GM19324 (cell line): ENCODE data around the gene VKORC1L1.
A peak's percentile ranks its signal among the peaks of the same experiment; 100 is the strongest.
"Not testable (repeated sequence)": the region's sequence is repeated elsewhere in the genome, so short reads cannot be mapped to it uniquely, and the experiment has no call there.

Experiments
- ATAC-seq: cut with Tn5 transposase; IDR thresholded peaks from one replicate; pipeline ENCODE4 v1.9.1; 2021; ENCODE audit warnings: mild to moderate bottlenecking, moderate library complexity; ENCODE audit not compliant: unreplicated experiment, low FRiP score

VKORC1L1 gene

DNA sequence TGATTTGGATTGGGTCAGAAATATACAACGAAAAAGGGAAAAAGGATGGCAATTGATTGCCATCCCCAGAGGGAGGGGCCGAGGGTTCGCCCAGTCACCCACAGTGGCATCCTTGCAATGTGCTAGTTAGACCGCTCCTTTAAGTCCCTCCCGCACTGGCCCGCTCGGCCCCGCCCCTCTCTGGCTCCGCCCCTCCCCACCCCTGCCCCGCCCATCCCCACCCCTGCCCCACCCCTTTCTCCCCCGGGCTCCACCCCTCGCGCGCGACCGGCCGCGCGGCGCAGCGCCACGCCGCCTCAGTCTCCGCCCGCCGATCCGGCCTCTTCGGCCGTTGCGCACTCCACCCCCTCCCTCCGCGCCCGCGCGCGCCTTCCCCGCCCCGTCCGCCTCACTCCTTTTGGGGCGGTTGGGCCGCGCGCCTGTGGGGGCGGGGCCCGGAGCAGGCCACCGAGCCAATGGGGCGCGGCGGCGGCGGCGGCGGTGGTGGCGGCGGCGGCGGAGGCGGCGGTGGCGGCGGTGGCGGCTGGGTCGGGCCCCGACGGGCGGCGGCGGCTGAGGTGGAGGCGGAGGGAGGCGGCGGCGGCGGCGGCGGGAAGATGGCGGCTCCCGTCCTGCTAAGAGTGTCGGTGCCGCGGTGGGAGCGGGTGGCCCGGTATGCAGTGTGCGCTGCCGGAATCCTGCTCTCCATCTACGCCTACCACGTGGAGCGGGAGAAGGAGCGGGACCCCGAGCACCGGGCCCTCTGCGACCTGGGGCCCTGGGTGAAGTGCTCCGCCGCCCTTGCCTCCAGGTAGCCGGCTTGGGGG is at the start of gene VKORC1L1:
Gene VKORC1L1 (plus strand): TSS at position 299 of the 806 bp plus-strand sequence. CDS start 298 bp downstream, at position 597.
- peak; percentile 95 for ATAC-seq

DNA sequence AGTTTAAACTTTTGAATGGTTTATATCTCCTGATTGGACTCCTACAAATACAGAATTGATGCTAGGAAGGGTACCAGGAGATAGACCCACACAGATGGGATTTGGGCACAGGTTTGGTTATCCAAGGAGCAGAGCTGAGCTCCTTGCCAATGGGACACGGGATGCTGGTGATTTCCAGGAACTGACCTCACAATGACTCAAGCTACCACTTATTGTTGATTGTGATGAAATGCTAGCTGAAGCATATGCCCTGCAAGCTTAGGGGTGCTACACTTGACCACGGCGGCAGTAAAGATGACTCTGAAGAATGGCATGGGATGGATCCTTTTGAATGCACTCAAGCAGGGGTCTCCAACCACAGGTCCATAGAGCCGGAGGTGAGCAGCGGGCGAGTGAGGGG is 45.5 kb upstream of the VKORC1L1 start:
- no peak for ATAC-seq

DNA sequence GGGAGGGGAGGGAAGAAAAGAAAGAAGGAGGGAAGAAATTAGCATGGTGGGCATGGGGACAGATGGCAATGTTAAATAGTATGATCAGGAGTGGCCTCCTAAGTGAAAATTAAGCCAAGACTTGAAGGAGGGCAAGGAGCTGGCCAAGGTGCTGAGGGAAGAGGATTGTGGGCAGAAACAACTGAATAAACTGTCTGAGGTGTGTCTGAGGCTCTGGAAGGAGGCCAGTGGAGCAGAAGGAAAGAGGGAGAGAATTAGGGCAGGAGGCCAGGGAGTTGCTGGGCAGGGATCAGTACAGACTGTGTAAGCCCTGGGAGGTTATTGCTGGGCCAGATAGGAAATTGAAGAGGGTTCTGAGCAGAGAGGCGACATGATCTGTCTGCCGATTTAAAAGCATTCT is 40.6 kb upstream of the VKORC1L1 start:
- ATAC-seq, result no peak

DNA sequence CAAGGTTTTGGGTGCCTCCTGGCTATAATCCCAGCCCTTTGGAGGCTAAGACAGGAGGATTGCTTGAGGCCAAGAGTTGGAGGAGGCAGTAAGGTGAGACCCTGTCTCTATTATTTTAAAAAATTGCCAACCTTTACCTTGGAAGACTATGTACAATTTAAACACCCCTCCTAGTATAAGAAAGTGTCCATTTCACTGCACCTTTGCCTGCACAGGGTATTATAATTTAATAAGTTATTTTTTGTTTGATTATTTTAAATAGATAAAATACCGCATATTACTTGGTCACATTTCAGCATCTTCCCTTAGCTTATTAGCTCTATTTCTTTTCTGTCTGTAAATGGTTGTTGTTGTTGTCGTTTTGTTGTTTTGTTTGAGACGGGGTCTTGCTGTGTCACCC is 36.2 kb upstream of the VKORC1L1 start:
- not testable (repeated sequence) for ATAC-seq

DNA sequence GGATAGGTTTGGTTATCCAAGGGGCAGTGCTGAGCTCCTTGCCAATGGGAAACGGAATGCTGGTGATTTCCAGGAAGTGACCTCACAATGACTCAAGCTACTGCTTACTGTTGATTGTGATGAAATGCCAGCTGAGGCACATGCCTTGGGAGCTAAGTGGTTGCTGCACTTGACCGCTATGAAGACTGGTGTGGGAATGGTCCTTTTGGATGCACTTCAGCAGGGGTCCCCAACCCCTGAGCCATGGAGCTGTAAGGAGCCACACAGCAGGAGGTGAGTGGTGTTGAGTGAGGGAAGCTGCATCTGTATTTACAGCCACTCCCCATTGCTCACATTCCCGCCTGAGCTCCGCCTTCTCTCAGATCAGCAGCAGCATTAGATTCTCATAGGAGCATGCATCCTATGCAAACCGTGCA is 35.3 kb upstream of the VKORC1L1 start:
- ATAC-seq, result not testable (repeated sequence)

DNA sequence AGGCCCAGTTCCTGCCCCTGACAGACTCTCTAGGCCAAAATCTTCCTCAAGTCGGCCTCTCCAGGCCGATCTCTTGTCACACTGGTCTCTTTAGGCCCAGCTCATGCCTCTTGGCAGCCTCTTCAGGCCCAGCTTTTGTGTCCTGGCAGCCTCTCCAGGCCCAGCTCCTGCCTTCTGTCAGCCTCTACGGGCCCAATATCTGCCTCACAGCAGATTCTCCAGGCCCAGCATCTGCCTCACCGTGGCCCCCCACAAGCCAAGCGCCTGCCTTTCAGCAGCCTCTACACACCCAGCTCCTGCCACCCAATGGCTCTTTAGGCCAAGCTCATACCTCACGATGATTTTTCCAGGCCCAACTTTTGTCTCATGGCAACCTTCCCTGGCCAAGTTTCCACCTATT is 33.0 kb upstream of the VKORC1L1 start:
- no peak for ATAC-seq

DNA sequence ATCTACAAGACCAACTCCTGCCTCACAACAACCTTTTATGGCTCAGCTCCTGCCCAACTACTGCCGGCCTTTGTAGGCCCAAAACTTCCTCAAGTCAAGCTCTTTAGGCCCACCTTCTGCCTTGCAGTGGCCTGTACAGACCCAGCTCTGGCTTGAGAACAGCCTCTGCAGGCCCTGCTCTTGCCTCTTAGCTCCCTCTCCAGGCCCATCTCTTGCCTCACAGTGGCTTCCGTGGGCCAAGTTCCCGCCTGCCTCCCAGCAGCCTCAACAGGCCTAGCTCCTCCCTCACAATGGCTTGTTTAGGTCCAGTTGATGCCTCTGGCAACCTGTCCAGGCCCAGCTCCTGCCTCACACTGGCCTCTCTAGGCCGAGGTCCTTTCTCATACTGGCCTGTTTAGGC is 32.4 kb upstream of the VKORC1L1 start:
- ATAC-seq, result peak; percentile 80

DNA sequence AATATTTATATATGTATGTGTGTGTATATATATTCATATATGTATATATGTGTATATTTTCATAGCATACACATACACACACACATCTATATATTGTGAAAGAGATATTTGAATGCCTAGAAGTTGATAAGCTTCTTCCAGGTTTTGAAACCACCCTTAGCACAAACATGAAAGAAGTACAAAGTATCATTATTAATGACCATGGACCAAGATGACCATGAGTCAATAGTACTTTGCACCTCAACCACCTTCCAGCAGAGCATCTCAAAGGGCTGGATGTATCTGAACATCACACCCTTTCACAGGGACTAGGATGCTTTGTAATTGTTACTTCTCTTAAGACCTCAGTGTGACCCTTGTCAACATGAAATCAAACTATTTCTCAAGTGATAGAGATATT is 29.3 kb upstream of the VKORC1L1 start:
- not testable (repeated sequence) for ATAC-seq

DNA sequence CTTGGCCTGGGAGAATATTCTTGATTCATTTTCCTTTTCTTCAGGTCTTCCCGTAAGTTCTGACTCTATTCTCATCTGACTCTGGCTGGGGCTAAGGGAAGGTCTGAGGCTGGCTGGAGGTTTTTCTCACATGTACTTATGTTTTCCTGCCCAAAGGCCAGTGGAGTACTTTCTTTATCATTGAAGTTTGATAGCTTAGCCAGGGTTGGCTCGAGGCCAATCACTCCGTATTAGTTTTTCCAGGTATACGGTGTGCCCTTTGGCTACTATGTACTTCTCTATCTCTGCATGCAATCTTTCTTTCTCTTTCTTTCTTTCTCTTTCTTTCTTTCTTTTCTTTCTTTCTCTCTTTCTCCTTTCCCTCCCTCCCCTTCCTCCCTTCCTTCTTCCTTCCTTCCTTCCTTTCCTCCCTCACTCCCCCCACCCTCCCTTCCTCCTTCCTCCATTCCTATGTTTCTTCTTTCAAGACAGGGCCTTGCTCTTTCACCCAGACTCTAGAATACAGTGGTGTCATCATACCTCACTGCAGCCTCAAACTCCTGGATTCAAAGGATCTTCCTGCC is 26.8 kb upstream of the VKORC1L1 start:
- no peak for ATAC-seq

DNA sequence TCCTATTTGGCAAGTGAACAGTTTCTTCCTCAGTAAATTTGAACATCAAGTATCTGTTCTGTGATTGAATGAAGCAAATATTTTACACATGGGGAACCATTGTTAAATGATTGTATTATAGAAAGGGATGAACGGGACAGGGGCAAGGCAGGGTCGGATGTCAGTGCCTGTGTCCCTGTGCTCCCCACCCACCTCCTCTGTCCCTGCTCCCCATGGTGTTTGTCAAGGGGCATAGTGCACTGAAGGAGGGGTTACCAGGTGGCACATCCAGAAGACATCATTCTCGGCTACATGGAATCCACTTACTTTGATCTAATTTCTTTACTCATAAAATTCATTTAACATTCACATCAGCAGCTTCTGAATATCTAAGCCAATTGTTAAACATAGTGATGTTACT is 19.4 kb upstream of the VKORC1L1 start:
- not testable (repeated sequence) for ATAC-seq

DNA sequence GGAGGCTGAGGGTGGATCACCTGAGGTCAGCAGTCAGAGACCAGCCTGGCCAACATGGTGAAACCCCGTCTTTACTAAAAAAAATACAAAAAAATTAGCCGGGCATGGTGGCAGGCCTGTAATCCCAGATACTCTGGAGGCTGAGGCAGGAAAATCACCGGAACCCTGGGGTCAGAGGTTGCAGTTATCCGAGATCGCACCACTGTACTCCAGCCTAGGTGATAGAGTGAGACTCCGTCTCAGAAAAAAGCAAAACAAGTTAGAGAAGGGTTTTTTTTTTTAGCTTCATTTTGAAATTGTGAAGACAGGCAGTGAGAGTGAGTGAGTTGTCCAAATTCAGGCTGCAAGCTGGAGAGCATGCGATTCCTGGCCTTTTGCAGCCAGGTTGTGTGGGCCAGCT is 19.0 kb upstream of the VKORC1L1 start:
- ATAC-seq, result not testable (repeated sequence)

DNA sequence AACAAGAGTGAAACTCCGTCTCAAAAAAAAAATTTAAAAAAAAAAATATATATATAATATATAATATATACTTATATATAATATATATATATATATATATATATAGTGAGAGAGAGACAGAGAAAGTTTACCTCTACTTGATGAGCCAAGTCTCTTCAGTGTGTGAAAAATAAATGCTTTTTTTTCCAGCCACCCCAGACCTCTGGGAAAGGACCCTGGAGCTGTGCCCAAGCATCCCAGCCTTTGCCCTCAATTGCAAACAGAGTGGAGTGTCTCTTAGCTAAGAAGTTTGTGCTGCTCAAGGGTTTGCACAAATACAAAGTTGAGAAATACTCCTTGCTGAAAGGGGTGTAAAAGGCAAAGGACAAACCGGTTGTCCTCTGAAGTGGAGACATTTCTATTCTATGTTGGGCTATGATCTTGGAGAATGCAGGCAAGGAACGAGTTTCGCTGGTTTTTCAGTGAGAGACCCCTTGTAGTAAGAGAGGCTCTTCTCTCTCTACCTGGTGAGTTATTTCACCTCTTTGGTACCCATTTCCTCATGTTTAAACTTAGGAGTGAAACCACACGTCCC is 15.5 kb upstream of the VKORC1L1 start:
- not testable (repeated sequence) for ATAC-seq

DNA sequence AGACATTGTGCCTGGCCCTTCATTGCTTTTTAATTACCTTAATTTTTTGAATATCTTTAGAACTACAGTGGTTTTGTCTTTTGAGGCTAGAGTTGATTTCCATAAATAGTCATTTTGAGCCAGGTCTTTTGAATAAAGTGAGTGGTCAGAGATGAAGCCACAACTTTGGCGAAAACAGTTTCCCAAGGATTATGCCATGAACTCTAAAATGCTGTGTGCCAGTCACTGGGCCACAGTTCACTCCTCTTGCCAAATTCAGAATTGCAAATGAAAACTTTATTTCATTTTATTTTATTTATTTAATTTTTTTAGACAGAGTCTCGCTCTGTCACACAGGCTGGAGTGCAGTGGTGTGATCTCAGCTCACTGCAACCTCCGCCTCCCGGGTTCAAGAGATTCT is 14.2 kb upstream of the VKORC1L1 start:
- ATAC-seq, result not testable (repeated sequence)

DNA sequence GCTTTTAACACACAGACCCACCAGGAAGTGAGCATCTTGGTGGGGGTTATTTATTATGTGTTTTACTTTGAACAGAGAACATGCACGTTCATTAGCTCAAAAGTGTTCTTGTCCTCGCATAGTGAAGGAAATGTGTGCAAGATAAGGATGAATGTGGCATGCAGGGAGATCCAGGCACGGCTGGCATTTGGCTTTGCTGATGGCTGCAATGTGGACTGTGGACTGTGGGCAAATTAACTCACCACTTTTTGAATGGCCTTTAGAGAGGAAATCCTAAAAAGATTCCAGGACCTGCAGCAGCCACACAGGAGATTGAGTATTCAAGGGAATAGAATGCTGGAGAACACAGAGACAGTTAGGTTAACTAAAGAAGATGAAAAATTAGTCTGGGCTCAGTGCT is 6.6 kb upstream of the VKORC1L1 start:
- not testable (repeated sequence) for ATAC-seq

DNA sequence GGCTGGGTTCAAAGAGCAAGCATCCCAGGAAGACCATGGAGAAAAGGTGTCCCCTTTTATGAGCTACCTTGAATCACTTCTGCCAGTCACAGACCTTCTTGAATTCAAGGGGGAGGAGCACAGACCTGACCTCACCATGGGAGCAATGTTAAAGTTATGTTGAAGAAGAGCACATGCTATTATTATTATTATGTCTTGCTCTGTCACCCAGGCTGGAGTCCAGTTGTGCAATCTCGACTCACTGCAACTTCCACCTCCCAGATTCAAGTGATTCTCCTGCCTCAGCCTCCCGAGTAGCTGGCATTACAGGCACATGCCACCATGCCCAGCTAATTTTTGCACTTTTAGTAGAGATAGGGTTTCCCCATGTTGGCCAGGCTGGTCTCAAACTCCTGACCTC is 5.2 kb upstream of the VKORC1L1 start:
- not testable (repeated sequence) for ATAC-seq

DNA sequence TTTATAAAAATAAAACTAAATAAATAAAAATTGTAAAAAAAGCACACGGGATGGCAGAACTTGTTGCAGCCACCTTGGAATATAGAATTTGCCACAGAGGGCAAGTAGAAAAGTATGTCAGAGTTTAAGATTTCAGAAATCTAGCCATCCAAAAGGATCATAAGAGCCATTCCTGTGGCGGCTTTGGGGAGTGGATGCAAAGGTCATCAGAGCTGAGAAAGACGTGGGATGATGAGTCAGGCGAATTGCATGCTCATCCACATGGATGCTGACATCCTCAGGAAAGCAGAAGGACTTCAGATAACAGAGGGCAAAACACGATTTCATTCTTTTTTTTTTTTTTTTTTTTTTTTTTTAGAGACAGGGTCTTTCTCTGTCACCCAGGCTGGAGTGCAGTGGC is 3.6 kb upstream of the VKORC1L1 start:
- not testable (repeated sequence) for ATAC-seq

DNA sequence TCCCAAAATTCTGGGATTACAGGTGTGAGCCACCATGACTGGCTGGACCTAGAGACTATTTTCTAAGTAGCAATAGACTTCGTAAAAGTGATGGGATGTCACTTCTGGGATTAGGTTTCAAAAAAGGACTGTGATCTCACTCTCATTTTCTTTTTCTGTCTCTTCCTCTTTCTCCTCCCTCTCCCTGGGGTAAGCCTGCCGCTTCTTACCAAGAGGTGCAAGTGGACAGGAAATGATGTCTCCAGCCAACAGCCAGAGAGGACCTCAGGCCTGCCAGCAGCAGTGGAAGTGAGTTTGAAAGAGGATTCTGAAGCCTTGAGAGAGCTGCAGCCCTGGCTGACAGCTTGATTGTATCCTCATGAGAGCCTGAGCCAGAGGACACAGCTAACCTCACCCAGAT is 1.4 kb upstream of the VKORC1L1 start:
- ATAC-seq, result not testable (repeated sequence)

DNA sequence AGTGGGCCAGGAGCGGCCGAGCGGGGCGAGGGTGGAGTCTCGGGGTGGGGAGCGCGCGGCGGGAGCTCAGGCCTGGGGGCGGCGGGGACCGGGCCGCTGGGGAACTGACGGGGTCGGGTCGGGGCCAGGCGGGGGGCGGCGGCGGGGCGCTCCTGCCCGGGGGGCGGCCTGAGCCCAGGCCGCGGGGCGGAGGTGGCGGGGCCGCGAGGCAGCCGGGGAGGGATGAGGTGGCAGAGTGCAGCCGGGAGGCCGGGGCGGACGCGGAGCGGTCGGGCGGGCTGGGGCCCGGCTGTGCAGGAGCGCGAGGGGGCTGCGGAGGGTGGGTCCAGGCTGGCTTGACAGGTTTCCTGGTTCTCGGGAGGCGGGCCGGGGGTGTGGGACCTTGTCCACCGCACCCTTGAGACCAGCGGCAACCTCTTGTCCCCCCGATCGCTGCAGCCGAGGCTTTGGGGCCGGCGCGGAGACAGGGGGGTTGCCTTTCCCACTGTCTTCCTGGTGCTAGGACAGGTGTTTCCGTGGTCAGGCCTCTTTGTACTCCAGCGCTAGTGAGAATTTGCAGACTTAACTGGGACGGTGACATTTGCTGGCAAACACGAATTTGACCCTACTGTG is 814 bp downstream of the VKORC1L1 start:
- peak; percentile 32 for ATAC-seq

DNA sequence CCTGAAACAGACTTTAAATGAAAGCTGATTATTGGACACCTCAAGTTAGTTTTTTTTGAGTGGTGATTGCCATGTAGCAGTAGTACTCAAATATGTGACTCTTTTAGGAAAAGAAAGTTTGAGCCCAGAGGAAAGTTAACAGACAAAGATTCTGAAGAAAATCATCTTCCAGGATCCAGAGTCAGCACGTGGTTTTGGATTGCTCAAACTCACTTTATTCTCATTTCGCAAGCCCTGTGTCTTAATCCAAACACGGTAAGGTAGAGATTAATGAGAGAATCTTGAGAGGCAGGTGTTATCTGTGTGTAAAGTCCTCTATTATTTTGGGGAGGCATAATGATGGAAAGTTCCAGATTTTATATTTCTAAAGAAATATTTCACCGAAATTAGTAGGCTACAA is 2.8 kb downstream of the VKORC1L1 start:
- not testable (repeated sequence) for ATAC-seq

DNA sequence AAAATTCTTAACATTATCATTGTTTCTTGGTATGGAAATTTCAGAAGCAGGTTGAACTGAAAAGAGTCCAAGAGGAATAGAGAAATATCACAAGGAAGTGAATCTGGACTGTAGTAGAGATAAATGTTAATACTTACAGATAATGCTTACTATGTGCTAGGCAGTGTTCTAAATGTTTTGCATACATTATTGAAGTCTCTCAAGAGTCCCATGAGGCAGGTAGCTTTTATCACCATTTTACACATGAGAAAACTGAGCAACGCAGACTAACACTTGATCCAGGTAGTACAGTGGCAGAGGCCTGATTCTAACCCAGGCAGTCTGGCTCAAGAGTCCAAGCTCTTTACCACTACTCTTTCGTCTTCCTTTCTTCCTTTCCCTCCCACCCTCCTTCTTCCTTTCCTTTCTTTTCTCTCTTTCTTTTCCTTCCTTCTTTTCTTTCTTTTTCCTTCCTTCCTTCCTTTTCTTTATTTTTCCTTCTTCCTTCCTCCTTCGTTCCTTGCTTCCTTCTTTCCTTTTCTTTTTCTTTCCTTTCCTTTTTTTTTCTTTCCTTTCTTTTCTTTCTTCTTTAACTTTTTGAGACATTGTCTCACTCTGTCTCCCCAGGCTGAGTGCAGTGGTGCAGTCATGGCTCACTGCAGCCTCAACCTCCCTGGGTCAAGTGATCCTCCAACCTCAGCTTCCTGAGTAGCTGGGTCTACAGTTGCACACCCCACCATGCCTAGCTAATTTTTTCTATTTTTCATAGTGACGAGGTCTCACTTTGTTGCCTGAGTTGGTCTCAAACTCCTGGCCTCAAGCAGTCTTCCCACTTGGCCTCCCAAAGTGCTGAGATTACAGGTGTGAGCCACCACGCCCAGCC is 6.6 kb downstream of the VKORC1L1 start:
- ATAC-seq, result not testable (repeated sequence)
